WTC11 (cell line): ENCODE results near the gene IGSF10. TPM values are rescaled to one million over a fixed set of nuclear protein-coding genes. Genes with fewer than 3 reads are reported as not detected.

ENCODE experiments used
- ATAC-seq: fragments of 200-7000 bp; cut with Tn5 transposase; 2 replicates; pipeline ENCODE4 v1.10.0; 2021; ENCODE audit warnings: mild to moderate bottlenecking, moderate library complexity
- CTCF ChIA-PET: fragments of 300-600 bp; sonication (Branson Sonifier 250); formaldehyde crosslinking; loops from one replicate; lab custom pipeline; 2021; ENCODE audit warnings: antibody characterized with exemption; lab: Charles Lee
- POLR2A ChIA-PET: fragments of 350-600 bp; sonication (Branson Sonifier 250); formaldehyde crosslinking; loops from one replicate; lab custom pipeline; 2021; ENCODE audit warnings: antibody characterized with exemption; lab: Charles Lee
- DNase-seq: peaks from one replicate; pipeline ENCODE4 v3.0.0; 2021; ENCODE audit warnings: low spot score
- H3K27ac Mint-ChIP-seq: 2 replicates; pipeline ENCODE4 v1.8.0; 2021; ENCODE audit warnings: mixed read lengths
- H3K27me3 Mint-ChIP-seq: 2 replicates; pipeline ENCODE4 v1.8.0; 2021; ENCODE audit warnings: low read depth, mild to moderate bottlenecking, moderate library complexity, mixed read lengths
- H3K36me3 Mint-ChIP-seq: 2 replicates; pipeline ENCODE4 v1.8.0; 2021; ENCODE audit warnings: mixed read lengths
- H3K4me1 Mint-ChIP-seq: 2 replicates; pipeline ENCODE4 v1.8.0; 2022; ENCODE audit warnings: mixed read lengths
- H3K4me3 Mint-ChIP-seq: 2 replicates; pipeline ENCODE4 v1.8.0; 2021; ENCODE audit warnings: mild to moderate bottlenecking, moderate library complexity, mixed read lengths
- H3K9me3 Mint-ChIP-seq: 2 replicates; pipeline ENCODE4 v1.8.0; 2021; ENCODE audit warnings: mixed read lengths
- CREM ChIP-seq: sonication (generic); formaldehyde crosslinking; IDR thresholded peaks from 2 replicates; pipeline ENCODE4 v1.8.1; 2022; ENCODE audit warnings: mild to moderate bottlenecking, missing genetic modification reagents, moderate library complexity
- ELF4 ChIP-seq: sonication (generic); formaldehyde crosslinking; IDR thresholded peaks from 2 replicates; pipeline ENCODE4 v1.8.1; 2022; ENCODE audit warnings: low read depth, mild to moderate bottlenecking, moderate library complexity, missing genetic modification reagents
- ESRRA ChIP-seq: sonication (generic); formaldehyde crosslinking; IDR thresholded peaks from 2 replicates; pipeline ENCODE4 v1.8.1; 2022; ENCODE audit warnings: mild to moderate bottlenecking, missing genetic modification reagents, borderline replicate concordance
- HMGA2 ChIP-seq: fragments of 250-450 bp; sonication (Bioruptor Pico); IDR thresholded peaks from 2 replicates; pipeline ENCODE4 v1.4.0; 2021; ENCODE audit warnings: mild to moderate bottlenecking, moderate library complexity
- NR3C1 ChIP-seq: sonication (generic); formaldehyde crosslinking; conservative IDR thresholded peaks from 2 replicates; pipeline ENCODE4 v1.8.1; 2023; ENCODE audit warnings: low read depth, mild to moderate bottlenecking, missing genetic modification reagents
- PRRX2 ChIP-seq: fragments of 250-450 bp; sonication (Bioruptor Pico); IDR thresholded peaks from 2 replicates; pipeline ENCODE4 v1.8.0; 2021; ENCODE audit warnings: mild to moderate bottlenecking
- ZNF671 ChIP-seq: fragments of 250-450 bp; sonication (Bioruptor Pico); IDR thresholded peaks from 2 replicates; pipeline ENCODE4 v1.8.0; 2021; ENCODE audit warnings: mild to moderate bottlenecking
- total RNA-seq: library from RNA; stranded (reverse); gene quantifications from 3 replicates; pipeline ENCODE4 v1.2.3, GENCODE V29; 2021
- TF ChIP-seq, protein P1 (sequence below): sonication (generic); formaldehyde crosslinking; IDR thresholded peaks from 2 replicates; pipeline ENCODE4 v1.8.1; 2022; ENCODE audit warnings: low read depth, missing genetic modification reagents, borderline replicate concordance
- TF ChIP-seq, protein P2 (sequence below): sonication (generic); formaldehyde crosslinking; IDR thresholded peaks from 2 replicates; pipeline ENCODE4 v1.8.0; 2023; ENCODE audit warnings: missing genetic modification reagents, mild to moderate bottlenecking, borderline replicate concordance
- TF ChIP-seq, protein P3 (sequence below): sonication (generic); formaldehyde crosslinking; IDR thresholded peaks from 2 replicates; pipeline ENCODE4 v1.8.1; 2023; ENCODE audit warnings: mild to moderate bottlenecking, moderate library complexity, missing genetic modification reagents
- TF ChIP-seq, protein P4 (sequence below): sonication (generic); formaldehyde crosslinking; IDR thresholded peaks from 2 replicates; pipeline ENCODE4 v1.8.0; 2022; ENCODE audit warnings: mild to moderate bottlenecking, missing genetic modification reagents
- TF ChIP-seq, protein P5 (sequence below): sonication (generic); formaldehyde crosslinking; IDR thresholded peaks from 2 replicates; pipeline ENCODE4 v1.8.1; 2022; ENCODE audit warnings: mild to moderate bottlenecking, moderate library complexity, missing genetic modification reagents
- TF ChIP-seq, protein P6 (sequence below): sonication (generic); formaldehyde crosslinking; IDR thresholded peaks from 2 replicates; pipeline ENCODE4 v1.8.1; 2022; ENCODE audit warnings: mild to moderate bottlenecking, missing genetic modification reagents, moderate library complexity, borderline replicate concordance
- TF ChIP-seq, protein P7 (sequence below): fragments of 250-450 bp; sonication (Bioruptor Pico); conservative IDR thresholded peaks from 2 replicates; pipeline ENCODE4 v1.9.0; 2021; ENCODE audit warnings: mild to moderate bottlenecking
- TF ChIP-seq, protein P8 (sequence below): sonication (generic); formaldehyde crosslinking; IDR thresholded peaks from 2 replicates; pipeline ENCODE4 v1.8.0; 2023; ENCODE audit warnings: missing genetic modification reagents

IGSF10 gene
- total RNA-seq, 1 experiment from 2014 or later, result 0.70 TPM

DNA sequence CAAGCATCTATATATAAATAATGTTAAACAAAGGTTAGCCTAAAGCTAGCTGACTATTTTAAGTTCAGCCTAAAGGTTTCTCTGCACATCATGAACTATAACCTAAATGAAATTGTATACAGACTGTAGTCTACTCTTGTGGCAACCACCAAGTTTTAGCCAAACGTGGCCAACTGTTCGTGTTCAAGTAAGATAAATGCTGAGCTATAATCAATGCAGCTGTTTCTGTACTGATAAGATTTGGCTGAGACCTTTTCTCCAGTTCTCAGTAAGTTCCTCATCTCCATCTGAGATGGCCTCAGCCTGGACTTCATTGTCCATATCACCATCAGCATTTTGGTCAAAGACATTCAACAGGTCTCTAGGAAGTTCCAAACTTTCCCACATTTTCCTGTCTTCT, 43.7 kb upstream of the IGSF10 start:
- POLR2A ChIA-PET, result no interaction called here

DNA sequence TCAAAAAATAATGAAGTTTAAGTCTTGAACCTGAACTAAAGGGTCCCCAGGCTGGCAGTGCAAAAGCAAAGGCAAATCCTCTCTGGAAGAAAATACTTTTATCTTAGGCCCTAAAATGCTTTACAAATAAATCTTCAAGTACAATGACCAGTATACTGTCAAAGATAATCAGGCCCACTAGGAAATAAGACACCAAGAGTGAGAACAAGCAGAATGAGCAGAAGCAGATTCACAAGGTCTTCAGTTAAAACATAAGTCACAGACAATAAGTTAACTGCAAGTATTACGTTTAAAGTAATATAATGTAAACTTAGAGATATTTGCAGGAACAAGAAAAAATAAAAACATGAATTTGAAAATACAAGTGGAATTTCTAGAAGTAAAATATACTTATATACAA, 42.2 kb upstream of the IGSF10 start:
- POLR2A ChIA-PET, result interaction anchor here (0.6 kb wide), 1 partner anchor 51 kb away, joined by 3 read pairs; no protein-coding TSS in a partner anchor
- H3K27ac Mint-ChIP-seq, result no peak overlapping the region
- TF ChIP-seq CREM (no peak), HMGA2 (CRISPR knock-in tag) (no peak), ELF4 (no peak), ESRRA (CRISPR knock-in tag) (no peak)
- TF ChIP-seq, protein P1, sequence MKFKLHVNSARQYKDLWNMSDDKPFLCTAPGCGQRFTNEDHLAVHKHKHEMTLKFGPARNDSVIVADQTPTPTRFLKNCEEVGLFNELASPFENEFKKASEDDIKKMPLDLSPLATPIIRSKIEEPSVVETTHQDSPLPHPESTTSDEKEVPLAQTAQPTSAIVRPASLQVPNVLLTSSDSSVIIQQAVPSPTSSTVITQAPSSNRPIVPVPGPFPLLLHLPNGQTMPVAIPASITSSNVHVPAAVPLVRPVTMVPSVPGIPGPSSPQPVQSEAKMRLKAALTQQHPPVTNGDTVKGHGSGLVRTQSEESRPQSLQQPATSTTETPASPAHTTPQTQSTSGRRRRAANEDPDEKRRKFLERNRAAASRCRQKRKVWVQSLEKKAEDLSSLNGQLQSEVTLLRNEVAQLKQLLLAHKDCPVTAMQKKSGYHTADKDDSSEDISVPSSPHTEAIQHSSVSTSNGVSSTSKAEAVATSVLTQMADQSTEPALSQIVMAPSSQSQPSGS (CRISPR knock-in tag), result no peak
- TF ChIP-seq, protein P2, sequence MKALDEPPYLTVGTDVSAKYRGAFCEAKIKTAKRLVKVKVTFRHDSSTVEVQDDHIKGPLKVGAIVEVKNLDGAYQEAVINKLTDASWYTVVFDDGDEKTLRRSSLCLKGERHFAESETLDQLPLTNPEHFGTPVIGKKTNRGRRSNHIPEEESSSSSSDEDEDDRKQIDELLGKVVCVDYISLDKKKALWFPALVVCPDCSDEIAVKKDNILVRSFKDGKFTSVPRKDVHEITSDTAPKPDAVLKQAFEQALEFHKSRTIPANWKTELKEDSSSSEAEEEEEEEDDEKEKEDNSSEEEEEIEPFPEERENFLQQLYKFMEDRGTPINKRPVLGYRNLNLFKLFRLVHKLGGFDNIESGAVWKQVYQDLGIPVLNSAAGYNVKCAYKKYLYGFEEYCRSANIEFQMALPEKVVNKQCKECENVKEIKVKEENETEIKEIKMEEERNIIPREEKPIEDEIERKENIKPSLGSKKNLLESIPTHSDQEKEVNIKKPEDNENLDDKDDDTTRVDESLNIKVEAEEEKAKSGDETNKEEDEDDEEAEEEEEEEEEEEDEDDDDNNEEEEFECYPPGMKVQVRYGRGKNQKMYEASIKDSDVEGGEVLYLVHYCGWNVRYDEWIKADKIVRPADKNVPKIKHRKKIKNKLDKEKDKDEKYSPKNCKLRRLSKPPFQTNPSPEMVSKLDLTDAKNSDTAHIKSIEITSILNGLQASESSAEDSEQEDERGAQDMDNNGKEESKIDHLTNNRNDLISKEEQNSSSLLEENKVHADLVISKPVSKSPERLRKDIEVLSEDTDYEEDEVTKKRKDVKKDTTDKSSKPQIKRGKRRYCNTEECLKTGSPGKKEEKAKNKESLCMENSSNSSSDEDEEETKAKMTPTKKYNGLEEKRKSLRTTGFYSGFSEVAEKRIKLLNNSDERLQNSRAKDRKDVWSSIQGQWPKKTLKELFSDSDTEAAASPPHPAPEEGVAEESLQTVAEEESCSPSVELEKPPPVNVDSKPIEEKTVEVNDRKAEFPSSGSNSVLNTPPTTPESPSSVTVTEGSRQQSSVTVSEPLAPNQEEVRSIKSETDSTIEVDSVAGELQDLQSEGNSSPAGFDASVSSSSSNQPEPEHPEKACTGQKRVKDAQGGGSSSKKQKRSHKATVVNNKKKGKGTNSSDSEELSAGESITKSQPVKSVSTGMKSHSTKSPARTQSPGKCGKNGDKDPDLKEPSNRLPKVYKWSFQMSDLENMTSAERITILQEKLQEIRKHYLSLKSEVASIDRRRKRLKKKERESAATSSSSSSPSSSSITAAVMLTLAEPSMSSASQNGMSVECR (CRISPR knock-in tag), result no peak
- TF ChIP-seq, protein P3, sequence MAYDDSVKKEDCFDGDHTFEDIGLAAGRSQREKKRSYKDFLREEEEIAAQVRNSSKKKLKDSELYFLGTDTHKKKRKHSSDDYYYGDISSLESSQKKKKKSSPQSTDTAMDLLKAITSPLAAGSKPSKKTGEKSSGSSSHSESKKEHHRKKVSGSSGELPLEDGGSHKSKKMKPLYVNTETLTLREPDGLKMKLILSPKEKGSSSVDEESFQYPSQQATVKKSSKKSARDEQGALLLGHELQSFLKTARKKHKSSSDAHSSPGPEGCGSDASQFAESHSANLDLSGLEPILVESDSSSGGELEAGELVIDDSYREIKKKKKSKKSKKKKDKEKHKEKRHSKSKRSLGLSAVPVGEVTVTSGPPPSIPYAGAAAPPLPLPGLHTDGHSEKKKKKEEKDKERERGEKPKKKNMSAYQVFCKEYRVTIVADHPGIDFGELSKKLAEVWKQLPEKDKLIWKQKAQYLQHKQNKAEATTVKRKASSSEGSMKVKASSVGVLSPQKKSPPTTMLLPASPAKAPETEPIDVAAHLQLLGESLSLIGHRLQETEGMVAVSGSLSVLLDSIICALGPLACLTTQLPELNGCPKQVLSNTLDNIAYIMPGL (CRISPR knock-in tag), result no peak
- TF ChIP-seq, protein P4, sequence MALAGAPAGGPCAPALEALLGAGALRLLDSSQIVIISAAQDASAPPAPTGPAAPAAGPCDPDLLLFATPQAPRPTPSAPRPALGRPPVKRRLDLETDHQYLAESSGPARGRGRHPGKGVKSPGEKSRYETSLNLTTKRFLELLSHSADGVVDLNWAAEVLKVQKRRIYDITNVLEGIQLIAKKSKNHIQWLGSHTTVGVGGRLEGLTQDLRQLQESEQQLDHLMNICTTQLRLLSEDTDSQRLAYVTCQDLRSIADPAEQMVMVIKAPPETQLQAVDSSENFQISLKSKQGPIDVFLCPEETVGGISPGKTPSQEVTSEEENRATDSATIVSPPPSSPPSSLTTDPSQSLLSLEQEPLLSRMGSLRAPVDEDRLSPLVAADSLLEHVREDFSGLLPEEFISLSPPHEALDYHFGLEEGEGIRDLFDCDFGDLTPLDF (CRISPR knock-in tag), result no peak
- TF ChIP-seq, protein P5, sequence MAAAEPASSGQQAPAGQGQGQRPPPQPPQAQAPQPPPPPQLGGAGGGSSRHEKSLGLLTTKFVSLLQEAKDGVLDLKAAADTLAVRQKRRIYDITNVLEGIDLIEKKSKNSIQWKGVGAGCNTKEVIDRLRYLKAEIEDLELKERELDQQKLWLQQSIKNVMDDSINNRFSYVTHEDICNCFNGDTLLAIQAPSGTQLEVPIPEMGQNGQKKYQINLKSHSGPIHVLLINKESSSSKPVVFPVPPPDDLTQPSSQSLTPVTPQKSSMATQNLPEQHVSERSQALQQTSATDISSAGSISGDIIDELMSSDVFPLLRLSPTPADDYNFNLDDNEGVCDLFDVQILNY (CRISPR knock-in tag), result no peak

More for the DNA sequence above, 43.7 kb upstream of the IGSF10 start:
- H3K36me3 Mint-ChIP-seq, result peaks cover 9% of the 10 kb centered on the region
- ATAC-seq, result no peak
- TF ChIP-seq ZNF671 (no peak), NR3C1 (no peak), PRRX2 (CRISPR knock-in tag) (no peak)
- TF ChIP-seq, protein P6, sequence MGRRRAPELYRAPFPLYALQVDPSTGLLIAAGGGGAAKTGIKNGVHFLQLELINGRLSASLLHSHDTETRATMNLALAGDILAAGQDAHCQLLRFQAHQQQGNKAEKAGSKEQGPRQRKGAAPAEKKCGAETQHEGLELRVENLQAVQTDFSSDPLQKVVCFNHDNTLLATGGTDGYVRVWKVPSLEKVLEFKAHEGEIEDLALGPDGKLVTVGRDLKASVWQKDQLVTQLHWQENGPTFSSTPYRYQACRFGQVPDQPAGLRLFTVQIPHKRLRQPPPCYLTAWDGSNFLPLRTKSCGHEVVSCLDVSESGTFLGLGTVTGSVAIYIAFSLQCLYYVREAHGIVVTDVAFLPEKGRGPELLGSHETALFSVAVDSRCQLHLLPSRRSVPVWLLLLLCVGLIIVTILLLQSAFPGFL (CRISPR knock-in tag), result no peak
- TF ChIP-seq, protein P7, sequence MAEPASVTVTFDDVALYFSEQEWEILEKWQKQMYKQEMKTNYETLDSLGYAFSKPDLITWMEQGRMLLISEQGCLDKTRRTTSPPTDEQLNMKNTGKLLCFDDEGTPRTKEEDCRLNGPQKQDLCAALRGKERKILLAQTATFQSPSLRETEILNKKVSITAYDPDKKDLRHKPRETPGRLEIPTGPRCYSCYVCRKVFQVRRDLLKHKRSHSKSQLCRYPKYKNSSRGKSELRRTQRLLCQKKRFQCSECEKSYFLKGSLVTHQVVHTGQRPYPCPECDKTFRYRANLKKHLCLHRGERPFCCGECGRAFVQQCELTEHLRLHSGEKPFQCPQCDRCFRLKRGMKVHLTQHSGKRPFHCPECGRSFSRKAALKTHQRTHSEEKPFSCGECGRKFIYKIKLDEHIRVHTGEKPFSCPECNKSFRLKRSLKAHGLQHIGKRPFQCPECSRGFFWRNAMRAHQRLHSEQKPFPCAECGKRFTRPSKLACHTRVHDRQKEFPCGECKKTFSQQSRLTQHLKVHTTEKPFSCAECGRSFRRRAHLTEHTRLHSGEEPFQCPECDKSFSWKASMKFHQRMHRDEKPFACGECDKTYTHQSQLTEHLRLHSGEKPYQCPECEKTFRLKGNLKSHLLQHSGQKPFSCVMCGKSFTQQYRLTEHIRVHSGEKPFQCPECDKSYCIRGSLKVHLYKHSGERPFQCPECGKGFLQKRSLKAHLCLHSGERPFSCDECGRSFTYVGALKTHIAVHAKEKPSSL, result no peak
- TF ChIP-seq, protein P5 (CRISPR knock-in tag), result no peak
- TF ChIP-seq, protein P8, sequence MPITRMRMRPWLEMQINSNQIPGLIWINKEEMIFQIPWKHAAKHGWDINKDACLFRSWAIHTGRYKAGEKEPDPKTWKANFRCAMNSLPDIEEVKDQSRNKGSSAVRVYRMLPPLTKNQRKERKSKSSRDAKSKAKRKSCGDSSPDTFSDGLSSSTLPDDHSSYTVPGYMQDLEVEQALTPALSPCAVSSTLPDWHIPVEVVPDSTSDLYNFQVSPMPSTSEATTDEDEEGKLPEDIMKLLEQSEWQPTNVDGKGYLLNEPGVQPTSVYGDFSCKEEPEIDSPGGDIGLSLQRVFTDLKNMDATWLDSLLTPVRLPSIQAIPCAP (CRISPR knock-in tag), result no peak
- TF ChIP-seq, all 79 proteins: peak for 0
- no peak for DNase-seq
- Mint-ChIP-seq H3K27ac (no peak overlapping the region), H3K9me3 (peaks cover 9% of the 10 kb centered on the region), H3K27me3 (0 out of 2 replicates have a peak, but pooled peaks cover 2% of the 10 kb centered on the region), H3K4me1 (peaks cover 32% of the 10 kb centered on the region), H3K4me3 (no peak overlapping the region)
- CTCF ChIA-PET, result no interaction called here

More for the DNA sequence above, 42.2 kb upstream of the IGSF10 start:
- Mint-ChIP-seq H3K4me1 (peaks cover 47% of the 10 kb centered on the region), H3K4me3 (no peak overlapping the region), H3K9me3 (peaks cover 2% of the 10 kb centered on the region; the same call in 1 of the 2 replicates), H3K36me3 (no peaks in the 10 kb centered on the region), H3K27me3 (no peaks in the 10 kb centered on the region)
- ATAC-seq, result no peak
- CTCF ChIA-PET, result no interaction called here
- no peak for DNase-seq
